GM18508 (cell line): ENCODE data around the gene DOCK10.

Experiments used
- ATAC-seq: cut with Tn5 transposase; IDR thresholded peaks from one replicate; pipeline ENCODE4 v1.9.1; 2021; ENCODE audit warnings: moderate number of reproducible peaks; ENCODE audit not compliant: insufficient read depth, unreplicated experiment

DOCK10 gene

GRCh38 chr2:224751996-224752698 is 290.1 kb downstream of the DOCK10 start:
- no peak for ATAC-seq

DNA sequence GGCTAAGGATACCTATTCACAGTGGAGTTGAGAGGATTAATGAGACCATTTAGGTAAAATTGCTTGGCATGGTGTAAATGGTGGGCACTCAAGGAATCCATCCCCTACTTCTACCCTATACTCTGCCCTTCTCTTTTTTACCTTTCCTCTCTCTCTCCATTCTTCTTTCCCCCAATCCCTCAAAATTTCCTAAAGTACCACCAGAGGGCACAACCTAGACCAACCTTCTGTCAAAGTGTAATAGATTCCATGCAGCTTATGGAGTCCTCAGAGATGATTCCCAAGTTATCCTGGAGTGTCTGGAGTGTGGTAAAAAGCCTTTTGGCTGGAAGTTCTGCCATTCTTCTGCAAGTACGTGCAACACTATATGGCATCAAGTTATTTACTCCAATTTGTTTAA is 293.1 kb downstream of the DOCK10 start:
- ATAC-seq: no peak

DNA sequence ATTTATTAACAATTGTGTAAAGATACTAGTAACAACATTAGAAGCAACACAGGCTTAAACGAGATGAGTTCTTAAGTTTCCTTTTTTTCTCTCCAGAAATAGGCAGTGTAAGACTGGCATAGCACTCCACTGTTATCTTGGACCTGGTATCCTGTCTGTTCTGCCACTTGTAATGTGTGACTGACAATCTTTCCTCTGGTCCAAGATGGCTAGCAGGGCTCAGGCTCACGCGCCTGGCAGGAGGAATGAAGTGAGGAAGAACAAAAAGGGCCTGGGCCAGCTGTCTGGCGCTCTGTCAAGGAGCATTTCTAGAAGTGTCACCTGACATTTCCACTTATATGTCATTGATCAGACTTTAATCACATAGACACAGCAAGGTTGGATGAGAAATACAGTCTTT is 294.5 kb downstream of the DOCK10 start:
- ATAC-seq: no peak

- ATAC-seq: no peak
These were observed 306.0 kb downstream of the DOCK10 start for GRCh38 chr2:224736227-224736626.

DNA sequence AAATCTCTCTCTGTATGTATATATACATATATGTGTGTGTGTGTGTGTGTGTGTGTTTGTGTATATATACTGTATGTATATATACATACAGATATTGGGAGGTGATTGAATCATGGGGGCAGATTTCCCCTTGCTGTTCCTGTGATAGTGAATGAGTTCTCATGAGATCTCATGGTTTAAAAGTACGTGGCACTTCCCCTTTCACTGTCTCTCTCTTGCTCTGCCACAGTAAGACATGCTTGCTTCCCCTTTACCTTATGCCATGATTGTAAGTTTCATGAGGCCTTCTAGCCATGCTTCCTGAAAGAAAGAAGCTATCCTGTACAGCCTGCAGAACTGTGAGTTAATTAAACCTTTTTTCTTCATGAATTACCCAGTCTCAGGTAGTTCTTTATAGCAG is 307.3 kb downstream of the DOCK10 start:
- ATAC-seq: no peak

- ATAC-seq: no peak
These were observed 310.6 kb downstream of the DOCK10 start for GRCh38 chr2:224731665-224732064.

GRCh38 chr2:224729435-224729834 is 312.8 kb downstream of the DOCK10 start:
- no peak for ATAC-seq

DNA sequence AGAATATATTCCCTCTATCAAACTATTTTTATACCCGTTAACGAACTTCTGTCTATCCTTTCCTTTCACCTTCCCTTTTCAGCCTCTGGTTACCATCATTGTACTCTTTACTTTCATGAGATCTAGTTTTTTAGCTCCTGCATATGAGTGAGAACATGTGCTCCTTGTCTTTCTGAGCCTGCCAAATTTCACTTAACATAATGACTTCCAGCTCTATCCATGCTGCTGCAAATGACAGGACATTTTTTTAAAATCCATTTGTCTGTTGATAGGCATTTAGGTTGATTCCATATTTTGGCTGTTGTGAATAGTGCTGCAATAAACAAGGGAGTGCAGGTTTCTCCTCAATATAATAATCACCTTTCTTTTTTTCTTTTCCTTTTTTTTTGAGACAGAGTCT is 317.9 kb downstream of the DOCK10 start:
- ATAC-seq: no peak

GRCh38 chr2:224723586-224724217 is 318.6 kb downstream of the DOCK10 start:
- peak; percentile 61 for ATAC-seq

- no peak for ATAC-seq
These were observed 319.5 kb downstream of the DOCK10 start for GRCh38 chr2:224722770-224723169.

- no peak for ATAC-seq
These were observed 320.0 kb downstream of the DOCK10 start for GRCh38 chr2:224722250-224722649.

DNA sequence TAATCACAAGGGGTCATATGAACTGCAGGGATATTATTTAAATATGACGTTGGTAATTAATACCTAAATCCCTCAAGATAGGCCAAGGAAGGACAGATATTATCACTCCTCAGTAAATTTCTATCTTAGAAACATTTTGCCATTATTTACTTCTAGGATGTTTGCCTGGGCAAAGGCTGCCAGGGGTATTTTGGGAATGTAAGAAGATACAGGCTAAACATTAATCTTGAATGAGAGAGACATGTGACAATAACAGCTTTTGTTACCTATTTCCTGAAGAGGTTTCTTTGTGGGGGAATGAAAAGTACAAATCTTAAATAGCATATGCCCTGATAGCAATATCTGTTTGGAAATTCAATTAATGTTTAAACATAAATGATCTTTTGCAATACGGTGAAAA is 325.3 kb downstream of the DOCK10 start:
- no peak for ATAC-seq

GRCh38 chr2:224716201-224716600 is 326.1 kb downstream of the DOCK10 start, which contains the start of gene CCDC195:
CCDC195 (minus strand) TSS chr2:224716365; CDS start chr2:224716365, 0 bp downstream.
- ATAC-seq: no peak
